Smooth muscle cell of the brain vasculature (primary cell): ENCODE results near the gene HECA.
"Not testable (repeated sequence)": the region's sequence is repeated elsewhere in the genome, so short reads cannot be mapped to it uniquely, and the experiment has no call there.

ENCODE experiments used
- DNase-seq: peaks from one replicate; pipeline ENCODE4 v3.0.0-alpha.2; 2012; ENCODE audit warnings: low read depth, low spot score

The HECA gene

DNA sequence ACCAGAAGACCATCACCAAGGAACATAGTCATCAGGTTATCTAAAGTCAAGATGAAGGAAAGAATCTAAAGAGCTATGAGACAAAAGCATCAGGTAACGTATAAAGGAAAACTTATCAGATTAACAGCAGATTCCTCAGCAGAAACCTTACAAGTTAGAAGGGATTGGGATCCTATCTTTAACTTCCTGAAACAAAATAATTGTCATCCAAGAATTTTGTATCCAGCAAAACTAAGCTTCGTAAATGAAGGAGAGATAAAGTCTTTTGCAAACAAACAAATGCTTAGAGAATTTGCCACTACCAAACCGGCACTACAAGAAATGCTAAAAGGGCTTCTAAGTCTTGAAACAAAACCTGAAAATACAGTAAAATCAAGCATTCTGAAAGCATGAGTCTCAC, 71.0 kb downstream of the HECA start:
- no peak for DNase-seq

DNA sequence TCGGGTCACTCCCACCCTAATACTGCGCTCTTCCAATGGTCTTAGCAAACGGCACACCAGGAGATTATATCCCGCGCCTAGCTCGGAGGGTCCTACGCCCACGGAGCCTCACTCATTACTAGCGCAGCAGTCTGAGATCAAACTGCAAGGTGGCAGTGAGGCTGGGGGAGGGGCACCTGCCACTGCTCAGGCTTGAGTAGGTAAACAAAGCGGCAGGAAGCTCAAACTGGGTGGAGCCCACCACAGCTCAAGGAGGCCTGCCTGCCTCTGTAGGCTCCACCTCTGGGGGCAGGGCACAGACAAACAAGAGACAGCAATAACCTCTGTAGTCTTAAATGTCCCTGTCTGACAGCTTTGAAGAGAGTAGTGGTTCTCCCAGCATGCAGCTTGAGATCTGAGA, 75.9 kb downstream of the HECA start:
- DNase-seq = not testable (repeated sequence)

GRCh38 chr6:139212460-139212859, 77.6 kb downstream of the HECA start:
- not testable (repeated sequence) for DNase-seq

GRCh38 chr6:139219271-139219729, 84.4 kb downstream of the HECA start:
- peak; percentile 73 for DNase-seq

- no peak for DNase-seq
Measured at GRCh38 chr6:139219746-139220145, 84.9 kb downstream of the HECA start.

DNA sequence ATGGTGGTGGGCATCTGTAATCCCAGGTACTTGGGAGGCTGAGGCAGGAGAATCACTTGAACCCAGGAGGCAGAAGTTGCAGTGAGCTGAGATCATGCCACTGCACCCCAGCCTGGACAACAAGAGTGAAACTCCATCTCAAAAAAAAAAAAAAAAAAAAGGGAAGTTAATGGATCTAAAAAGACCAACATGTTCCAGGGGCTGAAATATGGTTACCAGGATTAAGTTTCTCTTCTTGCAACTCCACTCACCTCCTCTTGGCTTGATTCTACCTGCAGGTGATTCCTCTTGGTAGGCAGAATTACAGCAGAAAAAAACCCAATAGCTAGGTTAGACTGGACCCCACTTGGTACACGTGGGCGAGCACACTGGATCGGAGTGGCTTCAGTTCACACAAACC, 93.5 kb downstream of the HECA start:
- DNase-seq = not testable (repeated sequence)
